GM12878 (cell line): ENCODE measurements around the gene SLC35E1. TPM values are rescaled to one million over a fixed set of nuclear protein-coding genes. Genes with fewer than 3 reads are reported as not detected.

Experiments used
- ATAC-seq: fragments of 200-7000 bp; cut with Tn5 transposase; 3 replicates; pipeline ENCODE4 v1.9.1; 2020; ENCODE audit warnings: mild to moderate bottlenecking, moderate library complexity
- BruUV-seq: library from RNA; stranded (reverse); fragments of 400-500 nt; replicated peaks from 2 replicates; lab custom pipeline; 2021; lab: Mats Ljungman, UMichigan
- CTCF ChIA-PET: fragments of 300-600 bp; sonication (Branson Sonifier 250); formaldehyde crosslinking; extraction: SDS; loops from one replicate; lab custom pipeline; 2021; ENCODE audit warnings: inconsistent platforms; lab: Yijun Ruan, JAX
- POLR2A ChIA-PET: fragments of 350-600 bp; formaldehyde crosslinking; extraction: SDS; loops from one replicate; lab custom pipeline; 2021; ENCODE audit warnings: inconsistent platforms; lab: Charles Lee
- RAD21 ChIA-PET: fragments of 300-600 bp; sonication (Branson Sonifier 250); formaldehyde crosslinking; loops from one replicate; lab custom pipeline; 2023; ENCODE audit warnings: antibody characterized with exemption; ENCODE audit not compliant: unreplicated experiment; lab: Charles Lee
- SMC1A ChIA-PET: fragments of 300-600 bp; sonication (Branson Sonifier 250); formaldehyde crosslinking; loops from one replicate; lab custom pipeline; 2023; ENCODE audit not compliant: unreplicated experiment, uncharacterized antibody; lab: Charles Lee
- DNase-seq: peaks from one replicate; pipeline ENCODE4 v3.0.0-alpha.2; 2011; ENCODE audit warnings: low read depth, low spot score
- FAIRE-seq: peaks from 3 replicates; lab custom pipeline; 2011; peaks lifted over from hg19 to GRCh38; lab: Jason Lieb, UNC
- H2AFZ ChIP-seq: 2 replicates; pipeline ENCODE4 v1.6.0; 2011; ENCODE audit warnings: low read depth, low read length, control low read depth; ENCODE audit not compliant: control insufficient read depth
- H3K27ac ChIP-seq: 2 replicates; pipeline ENCODE4 v1.5.1; 2011; ENCODE audit warnings: control low read depth; ENCODE audit not compliant: control insufficient read depth, insufficient read depth
- H3K27me3 ChIP-seq, 2 experiments: replicated peaks in 1 of 2; 2 replicates each; pipeline versions ENCODE4 v1.6.0 to v1.6.1; 2011; ENCODE audit warnings: low read length in 1 of 2; ENCODE audit not compliant: control insufficient read depth in 2 of 2, insufficient read depth in 2 of 2
- H3K36me3 ChIP-seq, 2 experiments: 2 replicates each; pipeline ENCODE4 v1.5.1; 2011; ENCODE audit warnings: low read length in 1 of 2; ENCODE audit not compliant: control insufficient read depth in 2 of 2, insufficient read depth in 2 of 2
- H3K4me1 ChIP-seq: 2 replicates; pipeline ENCODE4 v1.6.1; 2011; ENCODE audit warnings: mild to moderate bottlenecking, low read length, moderate library complexity, mixed read lengths; ENCODE audit not compliant: control insufficient read depth, insufficient read depth
- H3K4me2 ChIP-seq: 2 replicates; pipeline ENCODE4 v1.6.0; 2011; ENCODE audit warnings: control low read depth; ENCODE audit not compliant: control insufficient read depth, insufficient read depth
- H3K4me3 ChIP-seq: fragments of 200-600 bp; sonication (generic); 2 replicates; pipeline ENCODE4 v1.5.1; 2016
- H3K79me2 ChIP-seq: 2 replicates; pipeline ENCODE4 v1.6.0; 2011; ENCODE audit warnings: low read length; ENCODE audit not compliant: control insufficient read depth, insufficient read depth
- H3K9ac ChIP-seq: 2 replicates; pipeline ENCODE4 v1.8.0; 2011; ENCODE audit warnings: low read length, control low read depth, mixed read lengths; ENCODE audit not compliant: control insufficient read depth, insufficient read depth
- H3K9me3 ChIP-seq: replicated peaks from 3 replicates; pipeline ENCODE4 v1.5.1; 2011; ENCODE audit warnings: mild to moderate bottlenecking, low read length; ENCODE audit not compliant: control insufficient read depth, insufficient read depth
- H4K20me1 ChIP-seq: 2 replicates; pipeline ENCODE4 v1.6.0; 2011; ENCODE audit not compliant: control insufficient read depth, insufficient read depth
- EZH2 ChIP-seq: IDR thresholded peaks from 2 replicates; pipeline ENCODE4 v1.6.1; 2012; ENCODE audit warnings: low read depth, mild to moderate bottlenecking, control low read depth, inconsistent platforms, low read length, borderline replicate concordance; ENCODE audit not compliant: control insufficient read depth
- GATAD2B ChIP-seq: fragments of 450-650 bp; conservative IDR thresholded peaks from 2 replicates; pipeline ENCODE4 v1.6.1; 2017; ENCODE audit warnings: low read depth, mild to moderate bottlenecking, moderate library complexity
- NBN ChIP-seq: fragments of 450-650 bp; IDR thresholded peaks from 2 replicates; pipeline ENCODE4 v1.6.1; 2016
- POU2F2 ChIP-seq: IDR thresholded peaks from 3 replicates; pipeline ENCODE4 v1.6.1; 2011; ENCODE audit warnings: low read depth, mild to moderate bottlenecking, low read length, borderline replicate concordance
- PRDM15 ChIP-seq: fragments of 450-650 bp; formaldehyde crosslinking; IDR thresholded peaks from 2 replicates; pipeline ENCODE4 v1.4.0; 2020; ENCODE audit warnings: mild to moderate bottlenecking, moderate library complexity
- WGBS: methylation state at CpG from one replicate; pipeline ENCODE4 v1.1.6; 2016; ENCODE audit warnings: low lambda C conversion rate; ENCODE audit not compliant: insufficient replicate concordance, insufficient coverage; ENCODE audit errors: missing lambda C conversion rate; 5-methylcytosine and 5-hydroxymethylcytosine counted together
- in situ Hi-C: fragments of 300-500 bp; cut with MboI; formaldehyde crosslinking; loops from 9 replicates; pipeline ENCODE4 v1.14.3; 2018; ENCODE audit warnings: mixed read lengths
- intact Hi-C: fragments of 100-400 bp; cut with micrococcal nuclease; formaldehyde crosslinking; loops from one replicate; pipeline ENCODE4 v1.14.2; 2022; ENCODE audit not compliant: unreplicated experiment
- polyA plus RNA-seq, 11 experiments: library from polyadenylated mRNA; depleted of rRNA in 4 of 11; unstranded in 6 of 11; stranded (reverse) in 5 of 11; fragments of >200 nt; fragmentation: Nextera tagmentation in 4 of 11; fragmentation: Illumina TruSeq in 1 of 11; extraction: Ambion mirVana in 4 of 11; extraction: Trizol in 1 of 11; gene quantifications; 1 replicate in 1 of 11; 2 replicates in 10 of 11; pipeline versions ENCODE4 v1.2.1 to v1.2.3, GENCODE V29; 2011 to 2016; ENCODE audit warnings: inconsistent platforms in 2 of 11, missing spikeins in 2 of 11, low read depth in 1 of 11
- total RNA-seq, 4 experiments: library from RNA; depleted of rRNA in 3 of 4; stranded (reverse); fragments of >200 nt in 3 of 4; fragmentation: Illumina TruSeq in 1 of 4; extraction: Trizol in 1 of 4; gene quantifications; 2 replicates each; pipeline versions ENCODE4 v1.2.1 to v1.2.3, GENCODE V29; 2013 to 2021

Gene SLC35E1
- total and polyA plus RNA-seq, 10 of the 15 experiments (the other 5 are each of a cell fraction or from before 2014, with no cell fraction given) = 11.3 to 37.7 (median 22.1) TPM

GRCh38 chr19:16611121-16611520 is 38.9 kb upstream of the SLC35E1 start:
- no peak overlapping the region for H2AFZ ChIP-seq
- no peaks in the 10 kb centered on the region for H3K9me3 ChIP-seq
- no peak for FAIRE-seq
- in situ Hi-C loops (no loop called here), intact Hi-C loops (no loop called here)
- no peak overlapping the region for H3K4me2 ChIP-seq
- ChIA-PET CTCF (interaction anchor here (1.1 kb wide), 1 partner anchor 23 kb away, joined by 4 read pairs; no protein-coding TSS in a partner anchor), POLR2A (interaction anchor here (0.6 kb wide), 1 partner anchor 68 kb away, joined by 6 read pairs; no protein-coding TSS in a partner anchor), SMC1A (interaction anchor here (0.8 to 1.4 kb wide), 2 partner anchors 11 to 23 kb away, joined by 3 to 5 read pairs; no protein-coding TSS in a partner anchor)
- WGBS = 94% methylated on average over 6 of the region's 6 CpGs
- H3K27me3 ChIP-seq = no peaks in the 10 kb centered on the region
- DNase-seq = no peak
- H3K9ac ChIP-seq = no peak overlapping the region
- H3K4me3 ChIP-seq = no peak overlapping the region
- peaks cover 0 to 10% of the 10 kb centered on the region in 2 experiments; a peak in 3 of 4 replicates for H3K36me3 ChIP-seq
- BruUV-seq = no TSS peak
- no peak for ATAC-seq
- TF ChIP-seq GATAD2B (no peak), EZH2 (no peak), POU2F2 (no peak), NBN (no peak), PRDM15 (CRISPR knock-in tag) (no peak)
- TF ChIP-seq, all 136 proteins: peak for 0
- RAD21 ChIA-PET = interaction anchor here (1.4 to 2.0 kb wide), 3 partner anchors 23 to 27 kb away, joined by 5 to 10 read pairs (median 9); no protein-coding TSS in a partner anchor
- H3K79me2 ChIP-seq = peaks cover 92% of the 10 kb centered on the region
- peaks cover 6% of the 10 kb centered on the region for H4K20me1 ChIP-seq
- no peak overlapping the region for H3K27ac ChIP-seq
- H3K4me1 ChIP-seq = peaks cover 39% of the 10 kb centered on the region
